ENCODE data around the gene CYB5R4.
"Not testable (repeated sequence)": the region's sequence is repeated elsewhere in the genome, so short reads cannot be mapped to it uniquely, and the experiment has no call there.

- not testable (repeated sequence) for TF ChIP-seq EZH2 (IDR thresholded peaks at IDR 0.05; ENCODE audit: borderline replicate concordance); CTCF (IDR thresholded peaks at IDR 0.05; ENCODE audit: poor library complexity); EZH2phosphoT487 (IDR thresholded peaks at IDR 0.05; ENCODE audit: low read depth, severe bottlenecking, unreplicated experiment)
These were observed 91.9 kb downstream of the CYB5R4 start for GRCh38 chr6:83951423-83951822.

All from hepatocyte (in vitro differentiated cells).